CD4-positive, alpha-beta T cell treated with Interleukin-12 subunit alpha and Interleukin-12 subunit beta, for 1 hour (primary cell): ENCODE results near the gene COL4A1.
"Not testable (repeated sequence)": the region's sequence is repeated elsewhere in the genome, so short reads cannot be mapped to it uniquely, and the experiment has no call there.

Source experiments
- DNase-seq: peaks from one replicate; pipeline ENCODE4 v3.0.0-alpha.2; 2020

Gene COL4A1

DNA sequence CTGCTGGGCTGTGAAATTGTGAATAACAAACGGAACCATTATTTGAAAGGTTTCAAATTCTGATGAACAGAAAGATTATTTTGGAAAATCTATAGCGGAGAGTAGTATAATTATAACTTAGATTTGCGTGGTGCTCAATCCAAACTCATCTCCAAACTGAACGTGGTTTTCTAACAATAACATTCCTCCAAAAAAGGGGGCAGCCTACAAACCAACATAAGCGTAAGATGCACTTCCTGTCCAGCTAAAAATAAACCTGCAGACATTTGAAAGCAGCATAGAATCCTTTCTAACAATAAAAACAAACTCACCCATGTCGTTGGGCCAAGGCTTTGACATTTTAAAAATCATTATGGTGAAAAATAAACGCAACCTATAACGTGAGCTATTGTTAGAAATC, 178.4 kb downstream of the COL4A1 start:
- DNase-seq = no peak

GRCh38 chr13:110127986-110128511, 178.9 kb downstream of the COL4A1 start:
- no peak for DNase-seq

DNA sequence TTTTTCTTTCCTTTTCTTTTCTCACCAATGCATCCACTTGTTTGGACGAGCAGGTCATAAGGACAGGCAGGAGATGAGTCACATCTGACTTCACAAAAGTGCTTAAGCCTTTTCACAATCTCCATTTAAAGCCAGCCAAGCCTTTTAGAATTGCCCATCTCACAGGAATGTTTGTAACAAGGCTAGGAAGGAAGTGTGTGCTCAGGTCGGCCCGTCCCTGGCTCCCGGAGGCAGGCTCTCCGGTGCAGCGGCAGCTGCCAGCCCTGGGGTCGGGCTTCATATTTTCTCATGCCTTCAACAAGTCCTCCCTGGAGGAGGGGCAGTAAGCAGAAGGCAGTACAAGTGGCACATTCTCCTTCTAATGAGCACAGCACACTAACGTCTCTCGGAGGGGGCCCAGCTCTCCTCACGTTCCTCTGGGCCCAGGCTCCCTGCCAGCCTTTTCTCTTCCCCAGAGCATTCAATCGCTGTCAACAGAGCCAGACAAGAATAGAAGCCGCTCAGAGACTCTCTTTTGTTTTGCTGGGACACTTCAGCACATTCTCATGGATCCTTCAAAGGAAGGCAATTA, 180.5 kb downstream of the COL4A1 start:
- DNase-seq = no peak

- DNase-seq = no peak
These were observed 181.2 kb downstream of the COL4A1 start for GRCh38 chr13:110125613-110126272.

- no peak for DNase-seq
These were observed 181.8 kb downstream of the COL4A1 start for GRCh38 chr13:110125157-110125556.

GRCh38 chr13:110124201-110124940, 182.6 kb downstream of the COL4A1 start:
- DNase-seq = no peak

DNA sequence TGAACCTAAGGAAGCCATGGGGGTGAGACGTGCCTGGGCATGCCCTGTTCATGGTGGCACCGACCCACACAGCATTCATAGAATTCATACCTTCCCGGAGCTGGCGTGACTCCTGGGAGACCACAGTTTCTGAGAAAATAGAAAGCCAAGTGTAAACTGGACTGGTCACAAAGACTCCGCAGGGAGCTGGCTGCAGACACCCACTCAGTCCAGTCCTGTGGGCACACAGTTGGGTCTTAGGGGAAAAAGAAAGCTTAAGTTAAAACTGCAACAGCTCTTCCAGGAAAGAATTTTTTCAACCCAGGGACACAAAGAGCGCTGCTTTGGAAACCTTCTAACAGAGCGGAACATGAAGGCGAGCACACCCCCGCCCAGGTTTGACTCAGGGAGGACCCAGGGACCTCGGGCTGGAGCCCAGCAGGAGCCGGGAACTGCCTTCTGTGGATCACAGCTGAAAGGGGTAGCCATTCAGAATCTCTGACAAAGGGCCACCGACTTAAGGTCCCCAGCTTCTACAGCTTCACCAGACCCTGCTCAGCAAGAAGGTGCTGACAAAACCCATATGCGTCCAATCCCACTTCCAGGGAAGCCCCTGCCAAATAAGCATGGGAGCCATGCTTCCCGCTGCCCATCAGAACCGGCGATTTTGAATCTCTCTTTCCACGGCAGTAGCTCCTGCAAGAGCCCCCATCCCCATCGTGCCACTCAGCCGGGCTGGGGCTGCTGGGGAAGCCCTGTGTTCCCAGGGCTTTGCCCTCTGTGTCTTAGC, 183.7 kb downstream of the COL4A1 start:
- no peak for DNase-seq

GRCh38 chr13:110121422-110122083, 185.4 kb downstream of the COL4A1 start:
- no peak for DNase-seq

GRCh38 chr13:110119935-110120905, 186.7 kb downstream of the COL4A1 start:
- DNase-seq = no peak

DNA sequence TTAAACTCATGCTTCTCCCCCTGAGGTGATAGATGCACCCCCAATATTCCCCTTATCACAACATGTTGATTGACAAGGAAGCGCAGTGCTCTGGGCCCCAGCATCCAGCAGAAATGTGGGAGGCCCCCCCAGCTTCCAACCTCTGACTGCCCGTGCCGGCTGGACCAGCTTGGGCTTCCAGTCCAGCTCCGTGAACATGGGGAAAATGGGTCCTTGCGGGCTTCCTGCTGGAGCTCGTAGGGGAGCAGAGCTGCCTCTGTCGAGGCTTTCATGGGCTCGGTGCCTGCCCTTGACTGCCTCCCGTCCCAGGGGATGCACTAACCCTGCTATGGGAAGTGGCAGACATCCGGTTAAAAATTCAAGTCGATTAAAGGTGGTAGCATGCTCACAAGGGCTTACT, 188.9 kb downstream of the COL4A1 start:
- no peak for DNase-seq

- DNase-seq = peak; percentile 16
These were observed 190.9 kb downstream of the COL4A1 start for GRCh38 chr13:110116072-110116487.

GRCh38 chr13:110115591-110115990, 191.4 kb downstream of the COL4A1 start:
- DNase-seq = no peak

GRCh38 chr13:110114316-110114715, 192.6 kb downstream of the COL4A1 start:
- no peak for DNase-seq

GRCh38 chr13:110113284-110113764, 193.6 kb downstream of the COL4A1 start:
- DNase-seq = no peak

DNA sequence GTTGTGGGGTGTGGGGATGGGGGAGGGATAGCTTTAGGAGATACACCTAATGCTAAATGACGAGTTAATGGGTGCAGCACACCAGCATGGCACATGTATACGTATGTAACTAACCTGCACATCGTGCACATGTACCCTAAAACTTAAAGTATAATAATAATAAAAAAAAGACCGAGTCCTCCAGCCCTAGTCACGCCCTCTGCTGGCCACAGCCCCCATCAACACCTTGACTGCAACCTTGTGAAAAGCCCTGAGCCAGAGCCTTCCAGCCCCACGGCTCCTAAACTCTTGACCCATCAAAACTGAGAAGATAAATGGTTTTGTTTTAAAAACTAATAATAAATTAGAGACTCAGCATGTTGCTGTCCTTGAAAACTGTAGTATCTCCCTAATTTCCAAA, 194.6 kb downstream of the COL4A1 start:
- not testable (repeated sequence) for DNase-seq

DNA sequence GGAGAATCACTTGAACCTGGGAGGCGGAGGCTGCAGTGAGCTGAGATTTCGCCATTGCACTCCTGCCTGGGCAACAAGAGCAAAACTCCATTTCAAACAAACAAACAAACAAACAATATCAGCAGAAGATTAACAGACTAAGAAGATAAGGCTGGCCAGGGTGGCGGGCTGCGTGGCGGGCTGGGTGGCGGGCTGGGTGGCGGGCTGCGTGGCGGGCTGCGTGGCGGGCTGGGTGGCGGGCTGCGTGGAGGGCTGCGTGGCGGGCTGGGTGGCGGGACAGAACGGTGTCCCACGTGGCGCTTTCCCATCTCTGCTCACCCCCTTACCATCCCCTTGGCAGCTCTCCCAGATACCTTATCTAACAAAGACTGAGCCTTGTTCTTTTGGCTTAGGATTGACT, 196.2 kb downstream of the COL4A1 start:
- no peak for DNase-seq

- no peak for DNase-seq
These were observed 197.0 kb downstream of the COL4A1 start for GRCh38 chr13:110109910-110110309.

- no peak for DNase-seq
These were observed 197.7 kb downstream of the COL4A1 start for GRCh38 chr13:110109140-110109783.

DNA sequence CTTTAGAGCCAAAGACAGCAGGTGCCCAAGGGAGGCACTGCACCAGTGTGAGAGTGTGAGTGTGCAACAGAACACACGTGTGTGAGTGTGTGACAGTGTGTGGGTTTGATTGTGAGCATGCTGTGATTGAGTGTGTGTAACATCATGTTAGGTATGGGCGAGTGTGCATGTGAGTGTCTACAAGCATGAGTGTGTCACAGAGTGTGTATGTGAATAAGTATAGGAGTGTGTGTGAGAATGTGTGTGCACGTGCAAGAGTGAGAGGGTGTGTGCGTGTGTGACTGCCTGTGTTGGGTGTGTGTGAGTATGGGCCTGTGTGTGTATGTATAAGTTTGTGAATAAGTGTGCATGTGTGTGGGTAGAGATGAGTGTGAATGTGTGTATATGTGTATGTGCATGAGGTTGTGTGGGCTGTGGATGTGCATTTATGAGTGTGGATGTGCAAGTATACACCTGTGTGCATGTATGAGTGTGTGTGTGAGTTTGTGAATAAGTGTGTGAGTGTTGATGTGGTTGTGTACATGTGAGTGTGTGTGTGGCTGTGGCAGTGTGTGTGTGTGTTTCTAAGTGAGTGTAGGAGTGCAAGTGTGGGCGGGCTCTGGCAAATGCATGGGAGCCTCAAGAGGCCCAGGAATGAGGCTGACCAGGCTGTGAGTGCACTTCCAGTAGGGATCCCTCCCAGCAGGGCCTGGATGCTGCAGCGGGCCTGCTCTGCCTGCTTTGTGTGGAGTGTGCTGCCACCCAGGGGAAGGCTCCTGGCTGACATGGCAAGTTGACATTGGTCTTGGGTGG, 198.4 kb downstream of the COL4A1 start:
- DNase-seq = no peak
